Prostate gland (tissue), 2 donors: ENCODE data around the gene ERICH3.

ENCODE experiments used
- POLR2A ChIP-seq: fragments of 450-650 bp; IDR thresholded peaks from one replicate; pipeline ENCODE4 v1.6.1; 2016; ENCODE audit warnings: antibody characterized with exemption, mild to moderate bottlenecking
- POLR2AphosphoS5 ChIP-seq: sonication (generic); formaldehyde crosslinking; IDR thresholded peaks from one replicate; pipeline ENCODE4 v1.6.1; 2017; ENCODE audit warnings: antibody characterized with exemption
- TF ChIP-seq, protein P1 (sequence below), 4 experiments: fragments of 200-600 bp in 2 of 4; fragments of 450-650 bp in 2 of 4; sonication (generic) in 2 of 4; IDR thresholded peaks; 1 replicate in 3 of 4; 2 replicates in 1 of 4; pipeline ENCODE4 v1.5.1; 2016 to 2019; ENCODE audit warnings: antibody characterized with exemption in 4 of 4, mild to moderate bottlenecking in 2 of 4, moderate library complexity in 2 of 4

DNA sequence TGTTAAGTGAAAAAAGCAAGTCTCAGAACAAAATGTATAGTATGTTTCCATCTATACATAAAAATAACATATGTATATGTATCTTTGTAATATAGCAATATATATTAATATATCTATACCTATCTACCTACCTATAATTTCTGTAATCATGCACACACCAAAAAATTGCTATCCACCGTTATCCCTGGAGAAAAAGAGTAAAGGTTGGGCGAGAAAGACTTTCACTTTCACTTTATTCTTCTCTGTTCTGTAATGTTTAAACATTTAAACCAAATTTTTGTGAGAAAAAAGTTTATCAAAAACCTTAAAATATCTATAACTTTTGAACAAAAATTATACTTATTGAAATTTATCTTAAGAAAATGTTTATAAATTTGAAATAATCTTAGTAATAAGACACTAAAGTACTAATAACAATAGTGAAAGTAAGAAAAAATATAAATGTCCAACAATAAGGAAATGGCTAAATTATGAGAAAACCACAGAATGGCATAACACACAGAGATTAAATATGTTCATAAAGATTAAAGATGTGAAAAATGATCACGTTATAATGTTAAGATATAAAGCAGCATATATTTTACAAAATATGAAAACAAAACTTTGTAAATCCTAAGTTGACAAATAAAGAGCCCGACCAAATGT, 87.2 kb downstream of the ERICH3 start:
- no peak for TF ChIP-seq POLR2A
- TF ChIP-seq, protein P1, sequence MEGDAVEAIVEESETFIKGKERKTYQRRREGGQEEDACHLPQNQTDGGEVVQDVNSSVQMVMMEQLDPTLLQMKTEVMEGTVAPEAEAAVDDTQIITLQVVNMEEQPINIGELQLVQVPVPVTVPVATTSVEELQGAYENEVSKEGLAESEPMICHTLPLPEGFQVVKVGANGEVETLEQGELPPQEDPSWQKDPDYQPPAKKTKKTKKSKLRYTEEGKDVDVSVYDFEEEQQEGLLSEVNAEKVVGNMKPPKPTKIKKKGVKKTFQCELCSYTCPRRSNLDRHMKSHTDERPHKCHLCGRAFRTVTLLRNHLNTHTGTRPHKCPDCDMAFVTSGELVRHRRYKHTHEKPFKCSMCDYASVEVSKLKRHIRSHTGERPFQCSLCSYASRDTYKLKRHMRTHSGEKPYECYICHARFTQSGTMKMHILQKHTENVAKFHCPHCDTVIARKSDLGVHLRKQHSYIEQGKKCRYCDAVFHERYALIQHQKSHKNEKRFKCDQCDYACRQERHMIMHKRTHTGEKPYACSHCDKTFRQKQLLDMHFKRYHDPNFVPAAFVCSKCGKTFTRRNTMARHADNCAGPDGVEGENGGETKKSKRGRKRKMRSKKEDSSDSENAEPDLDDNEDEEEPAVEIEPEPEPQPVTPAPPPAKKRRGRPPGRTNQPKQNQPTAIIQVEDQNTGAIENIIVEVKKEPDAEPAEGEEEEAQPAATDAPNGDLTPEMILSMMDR (IDR thresholded peaks at IDR 0.05), result no peak
- no peak for TF ChIP-seq POLR2AphosphoS5
